ENCODE measurements around the gene WDR7. TPM values are rescaled to one million over a fixed set of nuclear protein-coding genes. Genes with fewer than 3 reads are reported as not detected.

Gene WDR7
- total and polyA plus RNA-seq, 2 of the 4 experiments (the other 2 are of a cell fraction): 3.7 to 23.3 TPM

DNA sequence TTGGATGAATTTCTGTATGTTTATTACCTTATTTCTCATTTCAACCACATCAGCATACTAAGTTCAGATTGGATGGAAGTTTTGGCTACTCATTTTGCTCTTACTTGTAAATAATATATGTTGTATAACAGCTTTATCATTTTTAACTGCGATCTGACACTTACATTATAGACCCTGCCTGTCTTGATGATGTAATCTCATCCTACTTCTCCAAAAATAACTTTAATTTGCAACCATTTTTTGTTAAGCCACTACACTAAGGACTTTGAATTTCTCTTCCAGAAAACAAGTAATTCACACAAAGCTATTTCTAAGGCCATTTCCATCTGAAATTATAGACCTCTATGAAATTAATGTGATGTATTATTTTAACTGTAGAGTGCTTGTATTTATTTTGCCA, 240.7 kb downstream of the WDR7 start:
- H2BK20ac ChIP-seq (ENCODE audit: low read depth, low read length): no peak overlapping the region
- peak overlapping the region; percentile 21; the same call in 1 of the 2 replicates for H4K91ac ChIP-seq (ENCODE audit: insufficient read depth, low read depth, low read length)
- H3K27ac ChIP-seq (ENCODE audit: insufficient read depth, low read length): peak overlapping the region; percentile 22; the same call in 1 of the 2 replicates
- no peak overlapping the region for H2AK5ac ChIP-seq (ENCODE audit: low read depth, low read length)
- ChIA-PET CTCF (interaction anchor here (0.6 to 1.0 kb wide), 2 partner anchors 22 to 95 kb away, joined by 3 read pairs; no protein-coding TSS in a partner anchor), POLR2A (ENCODE audit: unreplicated experiment) (no interaction called here)
- WGBS, 2 experiments (ENCODE audit: extremely low coverage in 2 of 2, insufficient read length in 1 of 2): no CpG with 5 or more reads among the region's 1 CpG
- H3K9ac ChIP-seq (ENCODE audit: low read depth, low read length): no peak overlapping the region
- no peaks in the 10 kb centered on the region for H3K27me3 ChIP-seq (ENCODE audit: control insufficient read depth, insufficient read depth, low read length)
- in situ Hi-C loops (cut with MboI; ENCODE audit: low sequenced_read_pairs) (no loop called here), intact Hi-C loops (cut with micrococcal nuclease) (no loop called here), dilution Hi-C loops (cut with HindIII; ENCODE audit: low sequenced_read_pairs, unreplicated experiment) (no loop called here)
- DNase-seq: no peak
- H4K20me1 ChIP-seq (ENCODE audit: insufficient read depth, low read length): no peaks in the 10 kb centered on the region
- H4K5ac ChIP-seq (ENCODE audit: low read depth, low read length): no peak overlapping the region
- peaks cover 4% of the 10 kb centered on the region for H3K9me1 ChIP-seq (ENCODE audit: insufficient read depth, low read length)
- H3K36me3 ChIP-seq (ENCODE audit: control insufficient read depth, insufficient read depth, low read length): no peaks in the 10 kb centered on the region
- H2BK15ac ChIP-seq (ENCODE audit: low read depth, low read length): no peak overlapping the region
- H2BK120ac ChIP-seq (ENCODE audit: low read depth, low read length): no peak overlapping the region
- ATAC-seq (ENCODE audit: low read depth): no peak
- H3K4ac ChIP-seq (ENCODE audit: low read depth, low read length): no peak overlapping the region; the same call in 1 of the 2 replicates
- no peaks in the 10 kb centered on the region for H3K9me3 ChIP-seq (ENCODE audit: control insufficient read depth, insufficient read depth, low read length)
- H3K14ac ChIP-seq (replicated peaks; ENCODE audit: low read depth, low read length): no peak overlapping the region
- no peak overlapping the region for H3K4me3 ChIP-seq (ENCODE audit: insufficient read depth, low read depth, low read length)
- no TSS peak for BruUV-seq (replicated peaks)
- H2AFZ ChIP-seq (replicated peaks; ENCODE audit: low read length, poor library complexity): no peak overlapping the region
- no peak overlapping the region for H3K56ac ChIP-seq (ENCODE audit: extremely low read depth, insufficient read depth, low read length)
- peaks cover 0 to 6% of the 10 kb centered on the region in 2 experiments; a peak in 1 of 4 replicates for H3K79me1 ChIP-seq (ENCODE audit: low read depth in 1 of 2, low read length in 2 of 2)
- H2BK5ac ChIP-seq (ENCODE audit: low read depth, low read length, poor library complexity, severe bottlenecking): peak overlapping the region; percentile 92
- no peak overlapping the region for H3K23ac ChIP-seq (ENCODE audit: low read depth, low read length)
- no peak overlapping the region for H2AK9ac ChIP-seq (replicated peaks; ENCODE audit: low read depth, low read length, poor library complexity)
- no peak overlapping the region; a peak in 1 of 4 replicates for H4K8ac ChIP-seq (ENCODE audit: low read depth in 2 of 2, low read length in 2 of 2)
- TF ChIP-seq SMC3 (IDR thresholded peaks at IDR 0.05; ENCODE audit: low read depth, low read length) (no peak), NFE2L2 (IDR thresholded peaks at IDR 0.05; ENCODE audit: low read depth, low read length) (no peak), CEBPB (IDR thresholded peaks at IDR 0.05; ENCODE audit: low read depth, low read length) (peak; percentile 25; the same call in 1 of the 2 replicates), RFX5 (IDR thresholded peaks at IDR 0.05; ENCODE audit: low read depth, low read length) (no peak)
- H3K18ac ChIP-seq (ENCODE audit: low read depth, low read length): 0 out of 2 replicates have a peak overlapping the region, but pooled peaks have one; percentile 43
- H3K4me2 ChIP-seq (ENCODE audit: low read depth, low read length): no peak overlapping the region
- peaks cover 8% of the 10 kb centered on the region for H3K4me1 ChIP-seq (ENCODE audit: control insufficient read depth, insufficient read depth, low read length)
